Prostate gland (tissue), 2 donors: ENCODE results near the gene BCAN.

Experiments used
- CTCF ChIP-seq, 4 experiments: fragments of 200-600 bp in 2 of 4; fragments of 450-650 bp in 2 of 4; sonication (generic) in 2 of 4; IDR thresholded peaks; 1 replicate in 3 of 4; 2 replicates in 1 of 4; pipeline ENCODE4 v1.5.1; 2016 to 2019; ENCODE audit warnings: antibody characterized with exemption in 4 of 4, mild to moderate bottlenecking in 2 of 4, moderate library complexity in 2 of 4
- POLR2AphosphoS5 ChIP-seq: sonication (generic); formaldehyde crosslinking; IDR thresholded peaks from one replicate; pipeline ENCODE4 v1.6.1; 2017; ENCODE audit warnings: antibody characterized with exemption

DNA sequence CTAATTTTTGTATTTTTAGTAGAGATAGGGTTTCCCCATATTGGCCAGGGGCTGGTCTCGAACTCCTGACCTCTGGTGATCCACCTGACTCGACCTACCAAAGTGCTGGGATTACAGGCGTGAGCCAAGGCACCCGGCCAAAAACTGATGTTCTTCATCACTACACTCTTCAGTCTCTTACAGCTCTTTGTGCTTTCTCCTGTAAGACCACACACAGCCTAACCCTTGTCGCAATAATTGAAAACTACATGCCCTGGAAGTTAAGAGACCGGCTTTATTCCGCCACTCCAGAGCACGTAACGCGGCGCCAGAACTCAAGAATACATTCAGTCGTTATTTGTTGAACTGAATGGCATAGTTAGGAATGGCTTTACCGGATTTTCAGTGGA, 41.2 kb upstream of the BCAN start:
- TF ChIP-seq CTCF (IDR thresholded peaks at IDR 0.05) = no peak
- TF ChIP-seq POLR2AphosphoS5 = no peak
